ENCODE data around the gene ALOX5. TPM values are rescaled to one million over a fixed set of nuclear protein-coding genes. Genes with fewer than 3 reads are reported as not detected.
"Not testable (repeated sequence)": the region's sequence is repeated elsewhere in the genome, so short reads cannot be mapped to it uniquely, and the experiment has no call there.

The ALOX5 gene
- total and polyA plus RNA-seq, 2 of the 4 experiments (the other 2 are of a cell fraction), result not detected

DNA sequence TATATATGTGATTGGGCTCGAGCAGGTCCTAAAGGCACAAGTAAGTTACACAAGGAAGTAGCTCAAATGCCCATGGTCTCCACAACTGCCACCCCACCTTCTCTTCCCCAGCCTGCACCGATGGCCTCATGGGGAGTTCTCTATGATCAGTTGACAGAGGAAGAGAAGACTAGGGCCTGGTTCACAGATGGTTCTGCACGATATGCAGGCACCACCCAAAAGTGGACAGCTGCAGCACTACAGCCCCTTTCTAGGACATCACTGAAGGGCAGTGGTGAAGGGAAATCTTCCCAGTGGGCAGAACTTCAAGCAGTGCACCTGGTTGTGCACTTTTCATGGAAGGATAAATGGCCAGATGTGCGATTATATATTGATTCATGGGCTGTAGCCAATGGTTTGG, 33.6 kb upstream of the ALOX5 start:
- H3K9me3 ChIP-seq (ENCODE audit: control insufficient read depth, insufficient read depth, low read length); H3K27me3 ChIP-seq (ENCODE audit: control insufficient read depth, insufficient read depth, low read length); H2AK5ac ChIP-seq (ENCODE audit: low read depth, low read length); H3K9me1 ChIP-seq (ENCODE audit: insufficient read depth, low read length); H3K4me3 ChIP-seq (ENCODE audit: insufficient read depth, low read depth, low read length); H3K18ac ChIP-seq (ENCODE audit: low read depth, low read length); H3K56ac ChIP-seq (ENCODE audit: extremely low read depth, insufficient read depth, low read length); in situ Hi-C loops (cut with MboI; ENCODE audit: low sequenced_read_pairs); dilution Hi-C loops (cut with HindIII; ENCODE audit: low sequenced_read_pairs, unreplicated experiment); H2AFZ ChIP-seq (replicated peaks; ENCODE audit: low read length, poor library complexity); H4K5ac ChIP-seq (ENCODE audit: low read depth, low read length); H3K9ac ChIP-seq (ENCODE audit: low read depth, low read length); H2BK120ac ChIP-seq (ENCODE audit: low read depth, low read length); BruUV-seq (replicated peaks); H2BK20ac ChIP-seq (ENCODE audit: low read depth, low read length); H4K20me1 ChIP-seq (ENCODE audit: insufficient read depth, low read length); H2BK15ac ChIP-seq (ENCODE audit: low read depth, low read length); CTCF ChIA-PET; H2BK5ac ChIP-seq (ENCODE audit: low read depth, low read length, poor library complexity, severe bottlenecking); H3K4me1 ChIP-seq (ENCODE audit: control insufficient read depth, insufficient read depth, low read length); H3K23ac ChIP-seq (ENCODE audit: low read depth, low read length); H3K27ac ChIP-seq (ENCODE audit: insufficient read depth, low read length); POLR2A ChIA-PET (ENCODE audit: unreplicated experiment); H3K4ac ChIP-seq (ENCODE audit: low read depth, low read length); H3K14ac ChIP-seq (replicated peaks; ENCODE audit: low read depth, low read length); H4K91ac ChIP-seq (ENCODE audit: insufficient read depth, low read depth, low read length); intact Hi-C loops (cut with micrococcal nuclease); H2AK9ac ChIP-seq (replicated peaks; ENCODE audit: low read depth, low read length, poor library complexity); H3K36me3 ChIP-seq (ENCODE audit: control insufficient read depth, insufficient read depth, low read length); H4K8ac ChIP-seq (ENCODE audit: low read depth in 2 of 2, low read length in 2 of 2); H3K79me1 ChIP-seq (ENCODE audit: low read depth in 1 of 2, low read length in 2 of 2); H3K4me2 ChIP-seq (ENCODE audit: low read depth, low read length); ATAC-seq (ENCODE audit: low read depth); DNase-seq: not testable (repeated sequence)
- no CpG with 5 or more reads among the region's 4 CpGs for WGBS, 2 experiments (ENCODE audit: extremely low coverage in 2 of 2, insufficient read length in 1 of 2)

DNA sequence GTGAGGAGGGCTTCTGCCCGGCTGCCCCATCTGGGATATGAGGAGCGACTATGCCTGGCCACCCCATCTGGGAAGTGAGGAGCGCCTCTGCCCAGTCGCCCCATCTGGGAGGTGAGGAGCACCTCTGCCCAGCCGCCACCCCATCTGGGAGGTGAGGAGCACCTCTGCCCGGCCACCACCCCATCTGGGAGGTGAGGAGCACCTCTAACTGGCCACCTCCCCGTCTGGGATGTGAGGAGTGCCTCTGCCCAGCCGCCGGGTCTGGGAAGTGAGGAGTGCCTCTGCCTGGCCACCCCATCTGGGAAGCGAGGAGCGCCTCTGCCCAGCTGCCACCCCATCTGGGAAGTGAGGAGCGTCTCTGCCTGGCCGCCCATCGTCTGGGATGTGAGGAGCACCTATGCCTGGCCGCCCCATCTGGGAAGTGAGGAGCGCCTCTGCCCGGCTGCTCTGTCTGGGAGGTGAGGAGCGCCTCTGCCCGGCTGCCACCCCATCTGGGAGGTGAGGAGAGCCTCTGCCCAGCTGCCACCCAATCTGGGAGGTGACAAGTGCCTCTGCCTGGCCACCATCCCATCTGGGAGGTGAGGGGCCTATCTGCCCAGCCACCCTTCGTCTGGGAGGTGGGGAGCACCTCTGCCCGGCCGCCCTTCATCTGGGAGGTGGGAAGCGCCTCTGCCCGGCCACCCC, 27.2 kb upstream of the ALOX5 start:
- H3K27ac ChIP-seq (ENCODE audit: insufficient read depth, low read length); in situ Hi-C loops (cut with MboI; ENCODE audit: low sequenced_read_pairs); DNase-seq; CTCF ChIA-PET; H3K9me1 ChIP-seq (ENCODE audit: insufficient read depth, low read length); H4K91ac ChIP-seq (ENCODE audit: insufficient read depth, low read depth, low read length); H4K20me1 ChIP-seq (ENCODE audit: insufficient read depth, low read length); intact Hi-C loops (cut with micrococcal nuclease); H3K4me3 ChIP-seq (ENCODE audit: insufficient read depth, low read depth, low read length); H2AFZ ChIP-seq (replicated peaks; ENCODE audit: low read length, poor library complexity); H3K9ac ChIP-seq (ENCODE audit: low read depth, low read length); H3K18ac ChIP-seq (ENCODE audit: low read depth, low read length); H2AK5ac ChIP-seq (ENCODE audit: low read depth, low read length); H4K5ac ChIP-seq (ENCODE audit: low read depth, low read length); H3K9me3 ChIP-seq (ENCODE audit: control insufficient read depth, insufficient read depth, low read length); H3K27me3 ChIP-seq (ENCODE audit: control insufficient read depth, insufficient read depth, low read length); H3K4ac ChIP-seq (ENCODE audit: low read depth, low read length); H3K79me1 ChIP-seq (ENCODE audit: low read depth in 1 of 2, low read length in 2 of 2); dilution Hi-C loops (cut with HindIII; ENCODE audit: low sequenced_read_pairs, unreplicated experiment); H3K23ac ChIP-seq (ENCODE audit: low read depth, low read length); H3K36me3 ChIP-seq (ENCODE audit: control insufficient read depth, insufficient read depth, low read length); H2BK5ac ChIP-seq (ENCODE audit: low read depth, low read length, poor library complexity, severe bottlenecking); ATAC-seq (ENCODE audit: low read depth); H2AK9ac ChIP-seq (replicated peaks; ENCODE audit: low read depth, low read length, poor library complexity); H2BK120ac ChIP-seq (ENCODE audit: low read depth, low read length); H3K4me1 ChIP-seq (ENCODE audit: control insufficient read depth, insufficient read depth, low read length); H3K56ac ChIP-seq (ENCODE audit: extremely low read depth, insufficient read depth, low read length); POLR2A ChIA-PET (ENCODE audit: unreplicated experiment); H2BK20ac ChIP-seq (ENCODE audit: low read depth, low read length); H2BK15ac ChIP-seq (ENCODE audit: low read depth, low read length); H3K4me2 ChIP-seq (ENCODE audit: low read depth, low read length); BruUV-seq (replicated peaks); H3K14ac ChIP-seq (replicated peaks; ENCODE audit: low read depth, low read length); H4K8ac ChIP-seq (ENCODE audit: low read depth in 2 of 2, low read length in 2 of 2): not testable (repeated sequence)
- WGBS, 2 experiments (ENCODE audit: extremely low coverage in 2 of 2, insufficient read length in 1 of 2), result 64% methylated on average over 3 of the region's 24 CpGs; no CpG with 5 or more reads in 1 of the 2 experiments

All from IMR-90 (cell line).